Stomach (tissue), 9 donors: ENCODE measurements around the gene DOCK9. TPM values are rescaled to one million over a fixed set of nuclear protein-coding genes. Genes with fewer than 3 reads are reported as not detected.

Experiments
- DNase-seq, 2 donors: peaks; one replicate each; pipeline versions ENCODE4 v3.0.0 to v3.0.0-alpha.2; 2013 to 2019
- H3K27ac ChIP-seq, 5 donors: fragments of 200-600 bp in 4 of 5; sonication (generic) in 4 of 5; one replicate each; pipeline ENCODE4 v1.5.1; 2013 to 2019; ENCODE audit warnings: mild to moderate bottlenecking in 1 of 5, moderate library complexity in 1 of 5
- H3K27me3 ChIP-seq, 3 donors: fragments of 200-600 bp; sonication (generic); one replicate each; pipeline ENCODE4 v1.5.1; 2017 to 2019; ENCODE audit warnings: mixed run types in 1 of 3
- H3K36me3 ChIP-seq, 4 donors: fragments of 200-600 bp; sonication (generic); 1 replicate in 3 of 4; 2 replicates in 1 of 4; pipeline ENCODE4 v1.5.1; 2016 to 2019
- H3K4me1 ChIP-seq, 4 donors: fragments of 200-600 bp; sonication (generic); one replicate each; pipeline ENCODE4 v1.5.1; 2016 to 2019
- H3K4me3 ChIP-seq, 4 donors: fragments of 200-600 bp; sonication (generic) in 3 of 4; one replicate each; pipeline ENCODE4 v1.5.1; 2016 to 2019; ENCODE audit warnings: mild to moderate bottlenecking in 1 of 4
- H3K9me3 ChIP-seq, 4 donors: fragments of 200-600 bp; sonication (generic); one replicate each; pipeline ENCODE4 v1.5.1; 2016 to 2019
- CTCF ChIP-seq, 7 experiments: fragments of 450-650 bp in 4 of 7; fragments of 200-600 bp in 3 of 7; sonication (generic) in 3 of 7; IDR thresholded peaks; one replicate each; pipeline ENCODE4 v1.5.1; 2016 to 2019; ENCODE audit warnings: antibody characterized with exemption in 7 of 7, control low read depth in 2 of 7, mild to moderate bottlenecking in 1 of 7
- EP300 ChIP-seq: sonication (generic); formaldehyde crosslinking; IDR thresholded peaks from one replicate; pipeline ENCODE4 v1.6.1; 2017; ENCODE audit warnings: antibody characterized with exemption
- POLR2A ChIP-seq, 4 donors: fragments of 450-650 bp; IDR thresholded peaks; one replicate each; pipeline ENCODE4 v1.6.1; 2016; ENCODE audit warnings: antibody characterized with exemption in 4 of 4, control low read depth in 2 of 4, mild to moderate bottlenecking in 1 of 4, moderate library complexity in 1 of 4
- POLR2AphosphoS5 ChIP-seq, 3 donors: sonication (generic); formaldehyde crosslinking; IDR thresholded peaks; one replicate each; pipeline ENCODE4 v1.6.1; 2016; ENCODE audit warnings: antibody characterized with exemption in 3 of 3
- WGBS, 5 donors: extraction: QIAGEN DNeasy Blood & Tissue Kit in 3 of 5; methylation state at CpG; one replicate each; pipeline versions ENCODE4 v1.1.5 to v1.1.7; 2013 to 2018; 5-methylcytosine and 5-hydroxymethylcytosine counted together
- intact Hi-C: fragments of 100-400 bp; cut with DNase I; formaldehyde crosslinking; loops from one replicate; pipeline ENCODE4 v1.15.1; 2023; ENCODE audit warnings: low total_unique reads
- polyA plus RNA-seq, 3 donors: library from polyadenylated mRNA; stranded (reverse); fragments of 200-250 nt; gene quantifications; one replicate each; pipeline ENCODE4 v1.2.3, GENCODE V29; 2013
- total RNA-seq, 5 donors: library from RNA; depleted of rRNA; stranded (reverse); fragments of >200 nt; gene quantifications; one replicate each; pipeline versions ENCODE4 v1.1.0 to v1.2.3, GENCODE V29; 2014 to 2016
- donor health status: healthy with polysubstance abuse.
- donor health status: Bipolar disorder and iron deficiency.
- donor health status: healthy.

Gene DOCK9
- total and polyA plus RNA-seq, 8 donors: 8.7 to 97.9 (median 49.2) TPM

GRCh38 chr13:98984118-98984517, 6.3 kb upstream of the DOCK9 start:
- peaks cover 8 to 28% (median 18%) of the 10 kb centered on the region in 4 donors for H3K4me1 ChIP-seq
- no peak overlapping the region for H3K4me3 ChIP-seq
- no peak overlapping the region for H3K27ac ChIP-seq
- no peaks in the 10 kb centered on the region for H3K36me3 ChIP-seq
- TF ChIP-seq CTCF (IDR thresholded peaks at IDR 0.05): no peak
- no peak for TF ChIP-seq EP300
- no peak for TF ChIP-seq POLR2AphosphoS5 (IDR thresholded peaks at IDR 0.05)
- no peak for TF ChIP-seq POLR2A (IDR thresholded peaks at IDR 0.05)
- no peak for DNase-seq
- H3K9me3 ChIP-seq: no peaks in the 10 kb centered on the region
- H3K27me3 ChIP-seq: no peaks in the 10 kb centered on the region
- 57 to 90% (median 66%) methylated on average over 2 of the region's 2 CpGs for WGBS, 5 donors
- intact Hi-C loops: no loop called here

- H3K9me3 ChIP-seq: no peaks in the 10 kb centered on the region
- no peak overlapping the region for H3K4me3 ChIP-seq
- no peak for TF ChIP-seq CTCF (IDR thresholded peaks at IDR 0.05)
- no peak for TF ChIP-seq EP300
- no peak for TF ChIP-seq POLR2AphosphoS5 (IDR thresholded peaks at IDR 0.05)
- TF ChIP-seq POLR2A (IDR thresholded peaks at IDR 0.05): no peak
- 77 to 93% (median 90%) methylated on average over 5 of the region's 5 CpGs for WGBS, 5 donors
- no peak overlapping the region for H3K27ac ChIP-seq
- peaks cover 13 to 38% (median 26%) of the 10 kb centered on the region in 4 donors for H3K4me1 ChIP-seq
- H3K36me3 ChIP-seq: no peaks in the 10 kb centered on the region
- H3K27me3 ChIP-seq: no peaks in the 10 kb centered on the region
- no peak for DNase-seq
- intact Hi-C loops: no loop called here
Observed at GRCh38 chr13:98983182-98983581, 5.3 kb upstream of the DOCK9 start.

GRCh38 chr13:98981369-98982080, 3.7 kb upstream of the DOCK9 start:
- H3K27ac ChIP-seq: no peak overlapping the region
- no peaks in the 10 kb centered on the region for H3K27me3 ChIP-seq
- DNase-seq: no peak
- intact Hi-C loops: no loop called here
- no peak overlapping the region for H3K4me3 ChIP-seq
- H3K9me3 ChIP-seq: no peaks in the 10 kb centered on the region
- WGBS, 5 donors: 79 to 91% (median 84%) methylated on average over 9 of the region's 9 CpGs
- no peaks in the 10 kb centered on the region for H3K36me3 ChIP-seq
- TF ChIP-seq CTCF (IDR thresholded peaks at IDR 0.05) (no peak), POLR2AphosphoS5 (IDR thresholded peaks at IDR 0.05) (no peak), POLR2A (IDR thresholded peaks at IDR 0.05) (no peak), EP300 (no peak)
- H3K4me1 ChIP-seq: peaks cover 15 to 53% (median 37%) of the 10 kb centered on the region in 4 donors

- Histone ChIP-seq H3K36me3 (no peaks in the 10 kb centered on the region), H3K4me3 (no peak overlapping the region), H3K27ac (peak overlapping the region in 1 of 5 donors; percentile 56), H3K27me3 (no peaks in the 10 kb centered on the region), H3K4me1 (peaks cover 14 to 61% (median 37%) of the 10 kb centered on the region in 4 donors), H3K9me3 (no peaks in the 10 kb centered on the region)
- TF ChIP-seq POLR2A (IDR thresholded peaks at IDR 0.05) (no peak), POLR2AphosphoS5 (IDR thresholded peaks at IDR 0.05) (no peak), CTCF (IDR thresholded peaks at IDR 0.05) (no peak), EP300 (no peak)
- 52 to 75% (median 58%) methylated on average over 9 of the region's 9 CpGs for WGBS, 5 donors
- no peak for DNase-seq
- intact Hi-C loops: no loop called here
Observed at GRCh38 chr13:98979012-98979660, 1.3 kb upstream of the DOCK9 start.
